ENCODE results near the gene DUOXA2.

DNA sequence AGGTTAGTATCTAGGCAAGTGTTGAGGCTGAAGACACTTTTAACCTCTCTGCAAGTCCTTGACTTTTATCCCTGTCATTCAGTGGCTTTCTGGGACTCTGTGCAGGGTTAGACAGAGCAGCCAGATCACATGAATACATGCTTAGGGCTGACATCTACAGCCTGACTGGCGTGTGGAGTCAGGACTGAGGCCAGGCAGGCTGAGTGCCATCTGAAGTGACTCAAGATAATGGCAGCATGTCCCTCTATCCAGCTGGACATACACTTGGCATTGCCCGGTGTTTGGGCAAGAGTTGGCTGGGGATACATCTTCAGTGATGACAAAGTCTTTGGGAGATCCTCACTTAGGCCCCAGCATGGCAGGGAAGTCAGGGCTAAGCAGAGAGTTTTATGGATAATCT is 22.6 kb upstream of the DUOXA2 start:
- TF ChIP-seq, protein P1, sequence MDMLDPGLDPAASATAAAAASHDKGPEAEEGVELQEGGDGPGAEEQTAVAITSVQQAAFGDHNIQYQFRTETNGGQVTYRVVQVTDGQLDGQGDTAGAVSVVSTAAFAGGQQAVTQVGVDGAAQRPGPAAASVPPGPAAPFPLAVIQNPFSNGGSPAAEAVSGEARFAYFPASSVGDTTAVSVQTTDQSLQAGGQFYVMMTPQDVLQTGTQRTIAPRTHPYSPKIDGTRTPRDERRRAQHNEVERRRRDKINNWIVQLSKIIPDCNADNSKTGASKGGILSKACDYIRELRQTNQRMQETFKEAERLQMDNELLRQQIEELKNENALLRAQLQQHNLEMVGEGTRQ (IDR thresholded peaks at IDR 0.05; ENCODE audit: low read depth, low read length): no peak
- TF ChIP-seq CTCF (conservative IDR thresholded peaks at IDR 0.05; ENCODE audit: low read depth, low read length) (no peak), CEBPB (IDR thresholded peaks at IDR 0.05; ENCODE audit: low read depth, low read length) (no peak), POLR2A (IDR thresholded peaks at IDR 0.05; ENCODE audit: low read depth, low read length) (no peak), MAFK (IDR thresholded peaks at IDR 0.05; ENCODE audit: low read depth, low read length) (no peak), CHD1 (IDR thresholded peaks at IDR 0.05; ENCODE audit: low read depth, low read length) (no peak), RCOR1 (IDR thresholded peaks at IDR 0.05; ENCODE audit: insufficient replicate concordance, low read length) (no peak), NFE2L2 (IDR thresholded peaks at IDR 0.05; ENCODE audit: low read depth, low read length) (no peak), RAD21 (IDR thresholded peaks at IDR 0.05; ENCODE audit: low read length) (no peak)
- TF ChIP-seq, protein P2, sequence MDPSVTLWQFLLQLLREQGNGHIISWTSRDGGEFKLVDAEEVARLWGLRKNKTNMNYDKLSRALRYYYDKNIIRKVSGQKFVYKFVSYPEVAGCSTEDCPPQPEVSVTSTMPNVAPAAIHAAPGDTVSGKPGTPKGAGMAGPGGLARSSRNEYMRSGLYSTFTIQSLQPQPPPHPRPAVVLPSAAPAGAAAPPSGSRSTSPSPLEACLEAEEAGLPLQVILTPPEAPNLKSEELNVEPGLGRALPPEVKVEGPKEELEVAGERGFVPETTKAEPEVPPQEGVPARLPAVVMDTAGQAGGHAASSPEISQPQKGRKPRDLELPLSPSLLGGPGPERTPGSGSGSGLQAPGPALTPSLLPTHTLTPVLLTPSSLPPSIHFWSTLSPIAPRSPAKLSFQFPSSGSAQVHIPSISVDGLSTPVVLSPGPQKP (IDR thresholded peaks at IDR 0.05; ENCODE audit: borderline replicate concordance, low read depth, low read length): no peak
